Measurements from ENCODE around the gene CTIF.
A peak's percentile ranks its signal among the peaks of the same experiment; 100 is the strongest.

Gene CTIF

GRCh38 chr18:48773821-48774220 is 235.0 kb downstream of the CTIF start:
- DNase-seq (ENCODE audit: low read depth, low spot score), result no peak

- no peak for DNase-seq (ENCODE audit: low read depth, low spot score)
These were observed 236.1 kb downstream of the CTIF start for GRCh38 chr18:48774941-48775340.

GRCh38 chr18:48775372-48776155 is 236.7 kb downstream of the CTIF start:
- no peak for DNase-seq (ENCODE audit: low read depth, low spot score)

DNA sequence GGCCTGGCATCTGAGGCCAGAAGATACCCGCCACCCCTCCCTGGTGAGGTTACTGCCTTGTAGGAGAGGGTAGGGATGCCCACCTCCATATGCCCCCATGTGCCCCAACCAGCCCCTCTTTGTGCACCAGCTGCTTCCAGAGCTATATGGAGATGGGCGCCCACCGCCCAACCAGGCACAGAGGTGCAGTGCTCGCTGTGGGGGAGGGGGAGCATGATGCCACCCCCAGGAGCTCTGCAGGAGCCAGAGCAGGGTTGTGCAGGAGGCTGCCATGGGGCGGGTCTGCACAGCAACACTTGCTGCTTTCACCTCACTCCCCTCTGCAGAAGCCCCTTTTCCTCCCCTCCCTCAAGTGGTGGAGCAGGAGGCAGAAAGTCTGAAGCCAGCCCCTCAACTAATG is 237.3 kb downstream of the CTIF start:
- DNase-seq (ENCODE audit: low read depth, low spot score), result no peak

- DNase-seq (ENCODE audit: low read depth, low spot score), result no peak
These were observed 237.8 kb downstream of the CTIF start for GRCh38 chr18:48776641-48777025.

- peak; percentile 38 for DNase-seq (ENCODE audit: low read depth, low spot score)
These were observed 238.4 kb downstream of the CTIF start for GRCh38 chr18:48777026-48777743.

DNA sequence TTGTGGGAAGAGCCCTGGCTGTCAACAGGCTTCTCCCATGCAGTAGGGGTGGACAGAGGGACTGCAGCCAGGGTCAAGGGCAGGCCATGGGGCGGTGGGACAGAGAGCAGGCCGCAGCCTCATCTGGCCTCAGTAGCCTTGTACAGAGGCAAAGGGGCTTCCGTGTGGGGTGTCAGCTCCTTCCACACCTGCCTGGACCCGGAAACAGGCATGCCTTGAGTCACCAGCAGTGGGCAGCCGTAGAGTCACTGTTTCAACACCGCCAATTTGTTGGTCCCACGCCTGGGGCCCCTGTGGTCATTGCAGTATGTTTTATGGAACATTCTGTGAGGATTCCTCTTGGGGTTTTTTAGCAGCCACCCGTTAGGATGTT is 238.9 kb downstream of the CTIF start:
- no peak for DNase-seq (ENCODE audit: low read depth, low spot score)

- DNase-seq (ENCODE audit: low read depth, low spot score), result no peak
These were observed 239.6 kb downstream of the CTIF start for GRCh38 chr18:48778344-48779011.

GRCh38 chr18:48779462-48779861 is 240.6 kb downstream of the CTIF start:
- DNase-seq (ENCODE audit: low read depth, low spot score), result no peak

- no peak for DNase-seq (ENCODE audit: low read depth, low spot score)
These were observed 241.5 kb downstream of the CTIF start for GRCh38 chr18:48780201-48780912.

DNA sequence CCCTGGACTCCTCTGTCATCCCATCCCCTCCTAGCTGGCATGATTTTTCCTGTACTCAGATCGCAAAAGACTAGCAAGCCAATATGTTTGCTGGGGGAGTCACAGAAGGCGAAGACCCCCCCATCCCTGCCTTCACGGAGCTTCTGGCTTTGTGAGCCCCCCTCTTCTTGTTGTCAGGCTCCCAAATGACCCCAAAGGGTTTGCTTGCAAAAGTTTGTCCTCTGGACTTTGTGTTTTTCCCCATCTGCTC is 242.0 kb downstream of the CTIF start:
- no peak for DNase-seq (ENCODE audit: low read depth, low spot score)

DNA sequence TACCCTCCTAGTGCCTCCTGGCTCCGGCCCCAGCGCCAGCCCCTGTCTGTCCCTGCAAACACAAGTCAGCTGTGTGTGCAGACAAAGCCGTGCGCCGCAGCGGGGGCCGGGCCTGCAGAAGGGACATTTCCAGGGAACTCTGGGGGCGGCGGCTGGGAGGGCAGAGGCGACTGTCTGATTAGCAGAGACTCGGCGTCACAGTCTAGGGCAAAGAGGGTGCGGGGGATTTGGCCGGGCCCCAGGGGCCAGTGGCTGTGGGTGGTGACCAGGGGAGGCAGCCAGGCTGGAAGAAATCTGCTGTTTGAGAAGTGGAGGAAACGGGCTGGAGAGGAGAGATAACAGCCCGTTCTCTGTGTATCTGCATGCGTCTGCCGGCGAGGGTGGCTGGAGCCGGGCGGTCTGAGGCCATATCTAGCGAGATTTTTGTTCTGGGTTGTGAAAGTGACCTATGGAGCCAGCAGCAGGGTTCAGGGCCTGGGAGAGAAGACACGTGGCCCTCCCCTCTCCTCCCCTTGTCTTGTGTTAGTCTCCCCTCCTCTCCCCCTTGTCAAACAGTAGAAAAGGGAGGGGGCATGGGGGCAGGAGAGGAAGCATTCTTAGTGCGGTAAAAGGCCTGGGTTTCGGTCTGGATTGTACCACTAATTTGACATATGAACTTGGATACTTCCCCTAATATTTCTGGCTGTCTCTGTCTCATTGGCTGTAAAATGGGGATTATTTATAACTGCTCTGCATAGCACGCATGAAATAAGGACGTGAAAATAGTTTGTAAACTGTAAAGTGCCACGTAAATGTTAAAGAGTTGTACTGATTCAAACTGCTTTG is 242.5 kb downstream of the CTIF start:
- no peak for DNase-seq (ENCODE audit: low read depth, low spot score)

- DNase-seq (ENCODE audit: low read depth, low spot score), result no peak
These were observed 243.1 kb downstream of the CTIF start for GRCh38 chr18:48781988-48782363.

DNA sequence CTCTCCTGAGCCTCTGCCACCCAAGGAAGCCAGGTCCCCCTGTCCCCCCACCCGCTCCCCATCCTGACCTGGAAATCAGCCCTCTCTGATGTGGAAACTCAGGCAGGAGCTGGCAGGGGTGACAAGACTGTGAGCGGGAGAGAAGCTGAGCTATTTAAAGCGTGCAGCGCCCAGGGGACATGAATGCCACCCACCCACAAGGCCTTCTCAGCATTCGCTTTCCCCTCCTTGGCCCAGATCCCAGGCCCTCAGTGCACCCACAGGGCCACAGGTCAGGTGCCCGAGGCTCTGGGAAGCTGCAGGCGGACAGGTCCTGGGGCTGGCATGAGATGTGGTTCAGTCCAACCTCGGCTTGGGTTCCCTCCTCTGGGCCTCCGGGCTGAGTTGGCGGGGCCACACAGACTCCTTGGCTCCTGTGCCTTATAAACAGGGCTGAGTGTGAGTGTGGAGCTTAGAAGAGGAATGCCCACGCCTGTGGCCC is 243.6 kb downstream of the CTIF start:
- DNase-seq (ENCODE audit: low read depth, low spot score), result no peak

DNA sequence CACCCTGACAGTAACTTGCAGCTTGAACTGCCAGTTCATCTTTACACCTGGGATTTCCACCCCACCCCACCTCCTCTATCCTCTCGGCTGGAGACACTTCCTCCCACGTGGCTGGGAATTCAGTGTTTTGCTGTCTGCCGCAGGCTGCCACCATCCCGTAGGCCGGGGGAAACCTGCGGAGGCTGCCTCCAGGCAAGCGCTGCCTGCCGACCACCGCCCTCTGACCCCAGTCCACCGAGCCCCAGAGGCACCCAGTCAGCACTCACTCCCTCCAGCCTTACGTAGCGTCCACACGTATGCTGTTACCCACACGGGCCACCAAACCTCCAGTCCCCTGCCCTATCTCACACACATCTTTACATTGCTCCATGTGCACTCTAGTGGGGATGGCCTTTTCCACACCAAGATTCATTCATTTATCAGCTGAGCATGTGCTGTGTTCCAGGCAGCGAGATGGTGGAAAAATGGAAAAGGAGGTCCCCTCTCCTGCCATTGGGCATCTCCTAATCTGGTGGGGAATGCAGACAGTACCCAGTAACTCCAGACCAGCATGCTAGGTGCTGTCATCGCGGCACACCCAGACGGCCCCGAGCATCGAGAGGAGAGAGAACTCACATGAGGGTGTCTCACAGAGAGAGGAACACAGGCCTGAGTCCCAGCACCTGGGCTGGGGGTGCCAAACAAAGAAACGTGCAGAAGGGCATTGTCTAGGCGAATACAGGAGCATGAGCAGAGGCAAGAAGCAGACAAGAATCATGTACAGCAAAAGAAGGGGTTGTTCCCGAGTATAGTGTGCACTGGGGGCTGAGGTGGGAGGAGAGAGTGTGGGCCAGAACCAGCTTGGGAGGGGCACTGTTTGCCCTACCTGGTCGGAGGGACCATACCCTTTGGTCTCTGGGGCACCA is 245.0 kb downstream of the CTIF start:
- no peak for DNase-seq (ENCODE audit: low read depth, low spot score)

DNA sequence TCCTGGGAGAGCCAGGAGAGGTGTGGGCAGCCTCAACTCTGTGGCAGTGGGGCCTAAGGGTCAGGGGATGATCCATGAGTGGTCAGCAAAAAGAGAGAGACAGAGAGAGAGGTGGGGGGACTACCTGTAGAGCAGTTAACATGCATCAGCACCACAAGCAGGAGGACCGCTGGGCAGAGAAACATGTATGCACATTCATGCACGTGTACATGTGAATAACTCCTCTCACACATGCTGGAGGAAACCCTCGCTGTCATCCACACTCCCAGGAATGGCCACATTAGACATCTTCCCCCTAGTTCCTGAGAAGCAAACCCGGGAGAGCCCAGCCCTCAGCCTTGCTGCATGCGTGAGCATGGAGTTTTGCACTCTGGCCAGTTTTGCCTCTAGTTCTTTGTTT is 245.8 kb downstream of the CTIF start:
- no peak for DNase-seq (ENCODE audit: low read depth, low spot score)

DNA sequence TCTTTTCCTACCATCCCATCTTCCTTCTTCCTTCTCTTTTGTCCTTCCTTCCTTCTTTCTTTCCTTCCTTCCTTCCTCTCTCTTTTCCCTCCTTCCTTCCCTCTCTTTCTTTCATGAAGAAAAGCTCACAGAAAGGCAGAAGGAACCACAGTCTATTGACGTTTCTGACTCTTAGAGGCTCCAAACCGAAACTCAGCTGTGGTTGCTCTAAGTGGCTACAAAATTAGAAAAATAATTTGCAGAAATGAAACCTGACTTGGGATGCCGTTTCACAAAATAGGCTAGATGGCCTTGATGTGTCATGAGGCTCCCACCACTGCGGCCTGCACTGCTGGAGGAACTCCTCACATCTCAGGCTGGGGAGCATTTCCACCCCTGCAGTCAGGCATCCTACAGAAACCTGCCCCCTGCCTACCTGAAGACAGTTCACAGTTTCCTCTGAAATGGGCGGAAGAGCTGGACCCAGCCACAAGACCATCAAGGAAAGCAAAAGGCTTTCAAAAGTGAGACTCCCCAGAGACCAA is 246.3 kb downstream of the CTIF start:
- no peak for DNase-seq (ENCODE audit: low read depth, low spot score)

DNA sequence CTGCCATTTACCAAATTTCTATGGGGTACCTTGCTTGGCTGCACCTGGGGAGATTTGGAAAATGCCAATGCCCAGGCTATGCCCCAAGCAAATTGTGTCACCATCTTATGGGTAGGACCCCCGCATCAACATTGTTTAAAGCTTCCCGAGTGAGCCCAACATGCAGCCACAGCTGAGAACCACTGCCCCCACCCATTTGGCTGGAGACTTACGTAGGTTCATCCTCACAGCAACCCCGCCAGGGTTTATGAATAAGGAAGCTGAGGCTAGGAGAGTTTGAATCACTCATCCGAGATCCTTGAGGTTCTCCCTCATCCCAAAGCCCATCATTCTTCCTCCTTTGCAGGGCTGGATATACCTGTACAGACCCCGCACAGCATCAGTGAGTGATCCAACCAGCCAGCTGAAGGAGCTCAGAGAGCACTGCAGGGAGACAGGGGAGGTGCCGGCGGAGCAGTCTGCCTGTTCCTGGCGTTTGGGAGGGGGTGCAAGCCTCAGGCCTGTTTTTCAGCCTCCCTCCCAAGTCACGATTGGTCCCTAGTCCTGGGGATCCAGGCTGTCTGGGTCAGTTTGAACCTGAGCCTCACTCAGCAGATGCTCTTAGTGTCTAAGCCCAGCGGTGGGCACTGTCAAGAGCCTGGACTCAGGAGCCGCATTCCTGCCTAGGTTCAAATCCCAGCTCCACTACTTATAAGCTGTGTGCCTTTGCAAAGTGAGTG is 247.1 kb downstream of the CTIF start:
- DNase-seq (ENCODE audit: low read depth, low spot score), result no peak

GRCh38 chr18:48786455-48787202 is 247.8 kb downstream of the CTIF start:
- DNase-seq (ENCODE audit: low read depth, low spot score), result no peak

Measured in activated CD4-positive, CD25-positive, alpha-beta regulatory T cell treated with anti-CD3 and anti-CD28 coated beads, Interleukin-2, amount 50 U/mL, for 16 hours (primary cell).